CD4-positive, alpha-beta T cell treated with Interleukin-2 at 100 ng/mL for 4 hours (primary cell): Measurements from ENCODE around the gene BIRC7.

Experiments
- DNase-seq: peaks from one replicate; pipeline ENCODE4 v3.0.0-alpha.2; 2020; ENCODE audit warnings: low spot score

BIRC7 gene

GRCh38 chr20:63225082-63225454, 10.6 kb upstream of the BIRC7 start:
- DNase-seq: no peak

- DNase-seq: no peak
These were observed 9.4 kb upstream of the BIRC7 start for GRCh38 chr20:63226042-63226943.

DNA sequence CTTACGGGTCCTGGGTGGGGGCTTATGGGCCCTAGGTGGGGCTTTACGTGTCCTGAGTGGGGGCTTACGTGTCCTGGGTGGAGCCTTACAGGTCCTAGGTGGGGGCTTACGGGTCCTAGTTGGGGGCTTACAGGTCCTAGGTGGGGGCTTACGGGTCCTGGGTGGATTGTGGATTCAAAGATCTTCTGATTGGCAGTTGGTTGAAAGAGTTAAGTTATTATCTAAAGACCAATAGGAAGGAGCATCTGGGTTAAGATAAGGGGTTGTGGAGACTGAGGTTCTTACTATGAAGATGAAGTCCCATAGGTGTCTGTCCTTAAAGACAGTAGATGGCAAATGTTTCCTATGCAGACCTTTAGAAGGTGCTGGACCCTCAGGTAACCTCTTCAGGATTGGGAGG, 8.4 kb upstream of the BIRC7 start:
- no peak for DNase-seq

- no peak for DNase-seq
These were observed 6.9 kb upstream of the BIRC7 start for GRCh38 chr20:63228806-63229205.

DNA sequence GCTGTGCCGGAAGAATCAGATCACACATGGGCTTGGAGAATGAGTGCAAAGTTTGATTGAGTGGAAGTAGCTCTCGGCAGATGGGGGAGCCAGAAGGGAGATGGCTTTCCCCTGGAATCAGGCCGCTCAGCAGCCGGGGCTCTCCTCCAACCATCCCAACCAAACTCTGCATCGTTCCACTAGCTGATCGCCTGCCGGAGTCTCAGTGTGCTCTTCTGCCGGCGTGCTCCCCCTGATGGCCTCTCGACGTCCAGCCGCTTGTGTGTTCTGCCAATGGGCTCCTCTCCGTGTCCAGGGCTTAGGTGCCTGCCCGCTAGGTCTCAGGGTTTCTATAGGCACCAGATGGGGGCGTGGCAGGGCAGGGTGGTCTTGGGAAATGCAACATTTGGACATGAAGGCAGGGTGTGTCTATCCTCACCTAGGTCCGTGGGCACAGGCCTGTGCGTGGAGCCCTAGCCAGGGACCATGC, 4.9 kb upstream of the BIRC7 start:
- no peak for DNase-seq

DNA sequence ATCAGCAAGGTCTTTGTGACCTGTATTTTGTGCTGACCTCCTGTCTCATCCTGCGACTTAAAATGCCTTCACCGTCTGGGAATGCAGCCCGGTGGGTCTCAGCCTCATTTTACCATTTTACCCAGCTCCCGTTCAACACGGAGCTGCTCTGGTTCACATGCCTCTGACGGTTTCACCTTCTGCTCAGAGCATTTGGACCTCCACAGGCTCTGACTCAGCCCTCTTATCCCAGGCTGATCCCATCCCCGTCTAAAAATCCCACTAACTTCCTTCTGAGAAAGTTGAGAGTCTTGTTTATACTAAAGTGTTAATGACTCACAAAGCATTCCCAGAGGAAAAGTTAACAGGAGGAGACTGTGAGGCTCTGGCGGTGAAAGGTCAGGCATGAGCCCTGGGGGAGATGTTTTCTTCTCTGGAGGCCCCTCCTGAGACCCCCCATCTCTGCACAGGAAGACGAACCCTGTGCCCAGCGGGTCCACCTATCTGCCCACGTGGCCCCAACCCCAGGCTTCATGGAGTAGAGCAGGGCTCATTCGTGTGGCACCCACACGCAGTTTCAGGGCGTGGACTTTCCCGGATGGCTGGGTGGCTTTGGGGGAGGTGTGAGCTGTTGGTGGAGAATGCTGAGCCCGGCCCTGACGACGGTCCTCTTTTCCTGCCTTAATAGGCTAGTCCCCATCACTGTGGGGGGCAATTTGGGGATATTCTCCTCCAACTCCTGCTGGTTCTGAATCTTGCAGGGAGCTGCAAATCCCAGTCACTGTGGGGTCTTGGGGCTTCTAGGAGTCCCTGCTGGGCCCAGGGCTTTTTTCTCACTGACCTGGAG, 3.3 kb upstream of the BIRC7 start:
- DNase-seq: no peak

GRCh38 chr20:63233061-63233344, 2.7 kb upstream of the BIRC7 start:
- no peak for DNase-seq

DNA sequence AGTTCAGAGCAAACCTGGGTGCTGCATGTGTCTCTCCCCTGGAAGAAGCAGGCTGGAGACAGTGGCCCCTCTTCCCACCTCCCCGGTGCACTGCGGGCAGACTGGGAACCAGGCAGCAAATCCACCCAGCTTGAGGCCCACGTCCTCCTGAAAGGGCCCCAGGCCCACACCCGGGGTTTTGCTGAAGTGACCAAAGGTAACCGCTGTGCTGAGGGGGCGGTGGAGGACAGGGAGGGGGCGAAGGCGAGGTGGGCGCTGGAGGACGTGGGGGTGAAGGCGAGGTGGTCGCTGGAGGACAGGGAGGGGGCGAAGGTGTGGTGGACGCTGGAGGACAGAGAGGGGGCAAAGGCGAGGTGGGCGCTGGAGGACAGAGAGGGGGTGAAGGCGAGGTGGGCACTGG, 1.8 kb upstream of the BIRC7 start:
- no peak for DNase-seq

DNA sequence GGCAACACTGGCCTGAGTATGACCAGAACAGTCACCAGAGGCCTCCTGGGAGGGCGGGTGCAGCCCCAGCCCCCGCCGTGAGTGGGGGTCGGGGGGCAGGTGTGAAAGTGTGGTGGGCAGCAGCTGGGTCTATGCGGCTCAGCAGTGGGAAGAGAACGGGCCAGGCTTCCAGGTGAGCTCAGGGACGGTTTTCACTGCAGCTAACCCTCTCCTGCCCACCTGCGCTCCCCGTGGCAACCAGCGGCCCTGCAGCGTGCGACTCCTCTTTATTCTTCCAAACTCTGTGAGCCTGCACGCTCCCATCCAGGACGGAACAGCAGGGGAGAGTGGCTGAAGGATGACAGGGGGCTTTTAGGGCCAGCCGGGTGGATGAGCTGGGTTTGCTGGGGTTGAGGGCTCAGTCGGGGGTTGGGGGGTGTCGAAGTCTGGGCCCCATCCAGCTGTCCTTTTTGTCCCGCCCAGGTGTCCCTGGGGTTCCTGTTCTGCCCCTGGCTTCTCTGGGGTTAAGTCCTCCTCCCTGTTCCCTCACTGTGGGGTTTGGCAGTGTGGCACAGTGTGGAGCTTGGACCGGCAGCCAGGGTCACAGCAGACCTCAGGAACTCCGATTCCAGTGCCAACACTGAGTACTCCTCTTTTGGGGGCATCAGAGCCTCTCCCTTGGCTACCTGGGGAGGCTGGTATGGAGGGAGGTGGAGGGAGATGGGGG, 859 bp upstream of the BIRC7 start:
- no peak for DNase-seq

- DNase-seq: no peak
These were observed 572 bp downstream of the BIRC7 start for GRCh38 chr20:63236116-63236837.

- no peak for DNase-seq
These were observed 2.3 kb downstream of the BIRC7 start for GRCh38 chr20:63238031-63238430.

DNA sequence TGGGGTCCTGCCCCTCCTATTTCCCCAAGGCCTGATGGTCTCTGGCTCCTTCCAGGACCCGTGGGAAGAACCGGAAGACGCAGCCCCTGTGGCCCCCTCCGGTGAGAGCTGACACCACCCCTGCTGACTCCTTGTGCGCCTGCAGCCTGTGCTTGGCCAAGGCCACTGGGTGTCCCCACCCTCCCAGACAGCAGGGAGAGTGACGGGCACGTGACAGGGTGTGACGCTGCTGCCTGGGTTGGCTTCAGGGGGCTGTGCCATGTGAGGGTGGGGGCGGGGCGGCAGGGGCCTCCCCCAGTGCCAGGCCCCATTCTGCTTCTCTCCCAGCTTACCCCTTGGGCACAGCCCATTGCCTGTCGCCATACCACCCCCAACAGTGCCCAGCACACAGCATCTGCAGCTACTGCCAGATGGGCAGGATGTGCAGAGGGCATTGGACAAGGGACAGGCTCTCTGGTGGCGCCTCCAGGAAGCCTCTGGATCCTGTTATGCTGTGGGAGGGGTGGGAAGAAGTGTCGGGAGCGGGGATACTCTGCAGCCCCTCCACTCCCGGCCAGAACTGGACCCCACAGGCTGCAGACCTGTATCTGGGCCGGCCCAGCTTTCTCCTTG, 2.9 kb downstream of the BIRC7 start:
- no peak for DNase-seq

DNA sequence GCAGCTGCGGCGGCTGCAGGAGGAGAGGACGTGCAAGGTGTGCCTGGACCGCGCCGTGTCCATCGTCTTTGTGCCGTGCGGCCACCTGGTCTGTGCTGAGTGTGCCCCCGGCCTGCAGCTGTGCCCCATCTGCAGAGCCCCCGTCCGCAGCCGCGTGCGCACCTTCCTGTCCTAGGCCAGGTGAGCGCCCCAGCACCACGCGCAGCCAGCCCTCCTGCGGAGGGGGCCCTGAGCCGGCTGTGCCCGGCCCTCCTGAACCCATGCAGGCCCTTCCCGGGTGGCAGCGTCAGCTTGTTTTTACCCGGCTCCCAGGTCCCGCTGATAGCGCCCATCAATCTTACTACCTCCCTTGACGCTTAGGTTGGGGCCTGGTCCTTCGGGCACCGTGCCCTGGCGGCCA, 3.7 kb downstream of the BIRC7 start:
- DNase-seq: no peak

DNA sequence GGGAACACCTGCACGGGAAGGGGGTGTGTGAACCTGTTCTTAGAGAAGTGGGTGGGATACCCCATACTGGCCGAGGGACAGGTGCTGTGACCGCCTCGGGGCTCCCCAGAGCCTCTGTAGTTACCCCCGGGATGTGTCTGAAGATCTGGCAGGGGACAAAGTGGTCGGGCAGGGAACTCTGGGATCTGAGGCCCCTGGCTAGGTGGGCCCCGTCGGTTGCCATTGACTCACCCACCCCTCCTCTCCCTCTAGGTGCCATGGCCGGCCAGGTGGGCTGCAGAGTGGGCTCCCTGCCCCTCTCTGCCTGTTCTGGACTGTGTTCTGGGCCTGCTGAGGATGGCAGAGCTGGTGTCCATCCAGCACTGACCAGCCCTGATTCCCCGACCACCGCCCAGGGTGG, 4.3 kb downstream of the BIRC7 start:
- no peak for DNase-seq

- no peak for DNase-seq
These were observed 5.6 kb downstream of the BIRC7 start for GRCh38 chr20:63241272-63241671.

DNA sequence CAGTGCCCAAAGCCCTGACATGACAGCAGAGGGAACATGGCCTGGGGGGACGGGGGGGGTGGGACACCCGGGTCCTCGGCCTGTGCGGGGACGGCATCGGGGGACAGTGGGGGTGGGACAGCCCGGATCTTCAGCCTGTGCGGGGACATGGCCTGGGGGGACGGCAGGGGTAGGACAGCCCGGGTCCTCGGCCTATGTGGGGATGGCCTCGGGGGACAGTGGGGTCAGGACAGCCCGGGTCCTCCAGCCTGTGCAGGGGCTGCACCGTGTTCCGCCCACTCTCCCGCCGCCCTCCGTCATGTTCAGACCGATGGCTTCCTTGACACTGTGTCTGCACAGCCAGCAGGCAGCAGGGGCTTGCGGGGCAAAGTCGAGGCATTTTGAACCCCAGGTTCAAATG, 7.0 kb downstream of the BIRC7 start:
- DNase-seq: no peak

GRCh38 chr20:63243604-63244247, 8.0 kb downstream of the BIRC7 start:
- DNase-seq: no peak

GRCh38 chr20:63244468-63244867, 8.8 kb downstream of the BIRC7 start:
- no peak for DNase-seq

- no peak for DNase-seq
These were observed 11.0 kb downstream of the BIRC7 start for GRCh38 chr20:63246490-63247288.

DNA sequence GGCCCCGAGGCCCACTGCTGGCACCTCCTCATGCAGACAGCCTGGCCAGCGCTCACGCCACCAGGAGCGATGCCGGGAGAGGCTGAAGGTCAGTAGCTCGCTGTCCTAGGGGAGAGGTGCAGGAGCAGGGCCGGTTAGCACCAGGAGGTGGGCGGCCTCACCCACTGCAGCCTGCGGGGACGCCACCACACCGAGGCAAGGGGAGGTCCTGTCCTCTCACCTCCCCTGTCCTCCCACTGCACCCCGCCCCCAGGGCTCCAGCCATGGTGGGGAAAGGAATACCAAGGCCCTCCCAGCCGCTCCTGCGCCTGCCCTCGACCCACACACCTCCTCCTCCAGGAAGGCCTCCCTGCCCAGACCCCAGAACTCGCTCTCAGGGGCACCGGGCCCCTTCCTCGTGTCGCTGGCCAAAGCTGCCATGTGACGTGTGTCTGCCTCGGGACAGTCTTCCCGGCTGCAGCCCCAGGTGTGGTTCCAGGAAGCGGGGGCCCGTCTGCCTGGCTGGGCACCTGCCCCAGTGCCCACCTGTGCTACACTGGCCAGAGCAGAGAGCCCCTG, 12.0 kb downstream of the BIRC7 start:
- DNase-seq: no peak
